Ovary (tissue), 9 donors: ENCODE results near the gene PRIMA1. TPM values are rescaled to one million over a fixed set of nuclear protein-coding genes. Genes with fewer than 3 reads are reported as not detected.

Source experiments
- DNase-seq, 5 donors: peaks; one replicate each; pipeline ENCODE4 v3.0.0-alpha.2; 2019 to 2020
- H3K27ac ChIP-seq, 2 donors: fragments of 200-600 bp; one replicate each; pipeline versions ENCODE4 v1.5.1 to v1.8.0; 2019 to 2022
- H3K27me3 ChIP-seq: fragments of 200-600 bp; one replicate; pipeline ENCODE4 v1.8.0; 2022
- H3K36me3 ChIP-seq: fragments of 200-600 bp; sonication (generic); one replicate; pipeline ENCODE4 v1.5.1; 2019
- H3K4me1 ChIP-seq: one replicate; pipeline ENCODE4 v1.8.1; 2013; ENCODE audit warnings: mild to moderate bottlenecking, moderate library complexity; ENCODE audit not compliant: insufficient read depth
- H3K4me3 ChIP-seq: fragments of 200-600 bp; sonication (generic); one replicate; pipeline ENCODE4 v1.5.1; 2017
- H3K9me3 ChIP-seq, 2 donors: fragments of 200-600 bp in 1 of 2; sonication (generic) in 1 of 2; one replicate each; pipeline versions ENCODE4 v1.5.1 to v1.8.1; 2013 to 2019; ENCODE audit warnings: mild to moderate bottlenecking in 1 of 2, moderate library complexity in 1 of 2
- EP300 ChIP-seq: sonication (generic); formaldehyde crosslinking; IDR thresholded peaks from one replicate; pipeline ENCODE4 v1.6.1; 2017; ENCODE audit warnings: antibody characterized with exemption
- POLR2A ChIP-seq: fragments of 450-650 bp; IDR thresholded peaks from one replicate; pipeline ENCODE4 v1.6.1; 2017; ENCODE audit warnings: antibody characterized with exemption, mild to moderate bottlenecking, moderate library complexity
- whole genome bisulfite sequencing, 3 donors: extraction: QIAGEN DNeasy Blood & Tissue Kit in 1 of 3; methylation state at CpG; one replicate each; pipeline versions ENCODE4 v1.1.5 to v1.1.7; 2013 to 2017; 5-methylcytosine and 5-hydroxymethylcytosine counted together
- intact Hi-C, 4 donors: fragments of 100-400 bp; cut with DNase I; formaldehyde crosslinking; loops; one replicate each; pipeline versions ENCODE4 v1.11.0 to v1.15.1; 2022 to 2023
- polyA plus RNA-seq, 2 donors: library from polyadenylated mRNA; stranded (reverse); fragments of 200-250 nt in 1 of 2; fragments of 350-450 nt in 1 of 2; fragmentation: Illumina TruSeq in 1 of 2; extraction: RNeasy Lipid Tissue Mini Kit (QIAGEN cat#74804) in 1 of 2; gene quantifications; one replicate each; pipeline ENCODE4 v1.2.3, GENCODE V29; 2013 to 2014
- total RNA-seq, 7 donors: library from RNA; depleted of rRNA in 2 of 7; stranded (reverse); fragments of >200 nt in 2 of 7; fragmentation: NEBNext Ultra II Directional in 3 of 7; extraction: Animal tissue kit (Norgen Biotek cat#: 25700) in 3 of 7; gene quantifications; one replicate each; pipeline versions ENCODE4 v1.1.0 to v1.2.4, GENCODE V29; 2016 to 2023
- TF ChIP-seq, protein P1 (sequence below), 3 donors: fragments of 450-650 bp in 2 of 3; fragments of 200-600 bp in 1 of 3; IDR thresholded peaks; one replicate each; pipeline versions ENCODE4 v1.5.1 to v1.8.0; 2016 to 2022; ENCODE audit warnings: antibody characterized with exemption in 3 of 3, mild to moderate bottlenecking in 1 of 3
- donor health status: DM: no; HTN: no; CAD: no; lungs with moderate emphysema.
- donor health status: DM: no; HTN: no; CAD: no.
- donor health status: Bipolar disorder and iron deficiency.
- donor health status: DM: yes; HTN: yes; CAD: no.
- donor health status: DM: no; HTN: no; CAD: no.
- donor health status: DM: yes; HTN: yes; CAD: no.

The PRIMA1 gene
- total and polyA plus RNA-seq, 9 donors: 2.3 to 11.5 (median 4.2) TPM

DNA sequence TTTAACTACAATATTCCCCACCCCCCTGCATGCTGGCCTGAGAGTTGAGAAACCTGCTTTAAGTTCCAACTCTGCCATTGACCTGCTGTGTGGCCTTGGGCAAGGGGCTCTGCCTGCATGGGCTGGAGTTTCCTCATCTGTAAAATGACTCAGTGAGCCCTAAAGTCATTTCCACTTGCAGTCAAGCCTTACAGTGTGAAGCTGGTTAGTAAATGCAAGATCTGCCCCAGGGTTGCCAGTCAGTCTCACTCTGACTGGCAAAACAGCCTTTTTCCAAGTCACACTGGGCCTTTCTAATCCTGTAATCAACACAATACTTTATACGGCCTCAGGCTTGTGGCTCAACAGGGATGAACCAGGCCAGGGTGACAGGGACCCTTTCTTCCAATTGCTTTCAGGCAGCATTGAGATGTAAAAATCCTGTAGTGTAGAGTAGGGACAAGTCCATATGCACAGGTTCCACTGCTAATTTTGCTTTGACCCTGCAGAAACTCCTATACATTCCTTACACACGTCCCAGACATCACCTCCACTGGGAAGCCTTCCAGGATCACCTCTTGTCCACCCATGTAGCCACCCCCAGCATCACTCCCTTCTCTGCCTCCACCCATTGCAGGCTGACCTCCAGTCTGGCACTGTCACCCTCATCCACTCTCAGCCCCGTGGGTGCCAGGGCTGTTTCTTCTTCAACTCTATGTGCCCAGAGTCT is 42.6 kb upstream of the PRIMA1 start:
- TF ChIP-seq, protein P1, sequence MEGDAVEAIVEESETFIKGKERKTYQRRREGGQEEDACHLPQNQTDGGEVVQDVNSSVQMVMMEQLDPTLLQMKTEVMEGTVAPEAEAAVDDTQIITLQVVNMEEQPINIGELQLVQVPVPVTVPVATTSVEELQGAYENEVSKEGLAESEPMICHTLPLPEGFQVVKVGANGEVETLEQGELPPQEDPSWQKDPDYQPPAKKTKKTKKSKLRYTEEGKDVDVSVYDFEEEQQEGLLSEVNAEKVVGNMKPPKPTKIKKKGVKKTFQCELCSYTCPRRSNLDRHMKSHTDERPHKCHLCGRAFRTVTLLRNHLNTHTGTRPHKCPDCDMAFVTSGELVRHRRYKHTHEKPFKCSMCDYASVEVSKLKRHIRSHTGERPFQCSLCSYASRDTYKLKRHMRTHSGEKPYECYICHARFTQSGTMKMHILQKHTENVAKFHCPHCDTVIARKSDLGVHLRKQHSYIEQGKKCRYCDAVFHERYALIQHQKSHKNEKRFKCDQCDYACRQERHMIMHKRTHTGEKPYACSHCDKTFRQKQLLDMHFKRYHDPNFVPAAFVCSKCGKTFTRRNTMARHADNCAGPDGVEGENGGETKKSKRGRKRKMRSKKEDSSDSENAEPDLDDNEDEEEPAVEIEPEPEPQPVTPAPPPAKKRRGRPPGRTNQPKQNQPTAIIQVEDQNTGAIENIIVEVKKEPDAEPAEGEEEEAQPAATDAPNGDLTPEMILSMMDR (IDR thresholded peaks at IDR 0.05): no peak
- TF ChIP-seq EP300 (no peak), POLR2A (no peak)
- DNase-seq: no peak
- H3K9me3 ChIP-seq: no peaks in the 10 kb centered on the region
- no peaks in the 10 kb centered on the region for H3K4me1 ChIP-seq
- 66 to 83% (median 75%) methylated on average over 3 of the region's 3 CpGs for WGBS, 3 donors
- no peak overlapping the region for H3K4me3 ChIP-seq
- intact Hi-C loops: no loop called here
- H3K27ac ChIP-seq: no peak overlapping the region
- no peaks in the 10 kb centered on the region for H3K27me3 ChIP-seq
- H3K36me3 ChIP-seq: no peaks in the 10 kb centered on the region

DNA sequence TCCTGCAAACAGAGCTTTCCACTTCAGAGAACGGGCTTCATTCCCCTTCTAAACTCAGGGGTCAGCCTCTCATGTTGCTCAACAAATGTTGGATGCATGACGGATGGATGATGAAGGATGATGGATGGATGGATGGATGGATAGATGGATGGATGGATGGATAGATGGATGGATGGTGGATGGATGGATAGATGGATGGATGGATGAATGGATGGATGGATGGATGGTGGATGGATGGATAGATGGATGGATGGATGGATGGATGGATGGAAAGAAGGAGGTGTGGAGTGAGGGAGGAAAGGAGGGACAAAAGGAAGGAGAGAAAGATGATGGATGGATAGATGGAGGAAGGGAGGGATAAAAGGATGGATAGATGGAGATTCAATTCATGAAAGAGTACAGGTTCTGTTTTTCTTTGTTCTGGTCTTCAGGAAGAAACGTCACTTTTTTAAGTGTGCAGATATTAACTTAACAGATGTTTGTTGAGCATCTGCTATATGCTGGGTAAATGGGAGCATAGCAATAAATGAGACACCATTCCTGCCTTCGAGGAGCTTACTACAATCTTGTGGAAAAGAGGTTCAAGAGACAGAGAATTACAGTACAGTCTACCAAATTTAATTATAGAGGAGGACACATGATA is 41.7 kb upstream of the PRIMA1 start:
- Histone ChIP-seq H3K4me3 (no peak overlapping the region), H3K27ac (no peak overlapping the region), H3K36me3 (no peaks in the 10 kb centered on the region), H3K4me1 (no peaks in the 10 kb centered on the region), H3K9me3 (no peaks in the 10 kb centered on the region), H3K27me3 (no peaks in the 10 kb centered on the region)
- 81 to 90% (median 85%) methylated on average over 4 of the region's 4 CpGs for WGBS, 3 donors
- intact Hi-C loops: no loop called here
- TF ChIP-seq EP300 (no peak), POLR2A (no peak)
- TF ChIP-seq, protein P1 (IDR thresholded peaks at IDR 0.05): no peak
- no peak for DNase-seq

DNA sequence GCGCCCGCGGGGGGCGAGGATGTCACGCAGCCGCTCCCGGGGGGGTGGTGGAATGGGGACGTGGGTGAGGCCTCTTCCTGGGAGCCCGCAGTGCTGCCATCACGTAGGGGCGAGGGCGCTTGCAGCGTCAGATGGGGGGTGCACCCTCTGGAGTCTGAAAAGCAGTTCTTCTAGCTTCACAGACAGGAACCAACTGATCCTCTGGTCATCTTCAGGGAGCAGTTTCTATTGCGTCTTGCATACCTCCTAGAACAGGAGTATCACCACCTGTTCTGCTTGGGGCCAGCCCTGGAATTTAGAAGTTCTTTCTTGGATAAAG is 36.9 kb upstream of the PRIMA1 start:
- Histone ChIP-seq H3K36me3 (no peaks in the 10 kb centered on the region), H3K4me1 (no peaks in the 10 kb centered on the region), H3K27me3 (no peaks in the 10 kb centered on the region), H3K9me3 (no peaks in the 10 kb centered on the region), H3K4me3 (no peak overlapping the region), H3K27ac (no peak overlapping the region)
- intact Hi-C loops: no loop called here
- 30 to 54% (median 32%) methylated on average over 2 to 14 of the region's 14 CpGs for WGBS, 3 donors
- no peak for DNase-seq
- TF ChIP-seq EP300 (no peak), POLR2A (no peak)
- TF ChIP-seq, protein P1 (IDR thresholded peaks at IDR 0.05): no peak

DNA sequence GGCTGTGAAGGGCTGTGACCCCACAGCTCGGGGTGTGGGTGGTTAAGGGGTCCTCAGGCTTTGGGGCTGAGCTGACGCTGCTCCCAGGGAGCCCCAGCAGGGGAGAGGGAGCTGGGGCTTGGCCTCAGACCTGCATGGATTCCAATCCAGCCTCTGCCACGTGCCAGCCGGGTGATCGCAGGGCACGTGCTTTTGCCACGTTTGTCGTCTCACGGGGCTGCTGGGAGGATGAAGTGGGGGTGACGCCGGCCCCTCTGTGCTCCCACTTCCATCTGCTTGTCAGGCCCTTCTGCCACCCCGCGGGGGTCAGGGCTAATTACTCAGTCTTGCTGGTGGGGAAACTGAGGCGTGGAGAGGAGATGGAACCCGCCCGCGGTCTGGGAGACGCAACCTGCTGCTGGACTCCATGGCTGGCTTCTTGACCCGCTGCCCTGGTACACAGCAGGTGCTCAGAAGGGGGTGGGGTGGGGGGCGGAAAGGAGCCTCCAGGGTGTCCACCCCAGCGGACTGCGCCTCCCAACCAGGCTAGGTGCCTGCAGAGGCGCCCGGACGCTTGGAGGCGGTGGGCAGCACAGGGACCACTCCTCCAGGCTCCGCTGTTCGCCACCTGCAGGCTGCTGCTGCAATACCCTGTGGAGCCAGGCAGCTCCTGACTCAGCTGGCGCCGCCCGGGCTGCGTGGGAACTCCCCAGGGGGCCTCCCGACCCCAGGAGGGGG is 36.4 kb upstream of the PRIMA1 start:
- no peaks in the 10 kb centered on the region for H3K27me3 ChIP-seq
- no peak overlapping the region for H3K4me3 ChIP-seq
- intact Hi-C loops: no loop called here
- no peak for TF ChIP-seq EP300
- H3K4me1 ChIP-seq: no peaks in the 10 kb centered on the region
- no peak for DNase-seq
- H3K9me3 ChIP-seq: no peaks in the 10 kb centered on the region
- no peak overlapping the region for H3K27ac ChIP-seq
- H3K36me3 ChIP-seq: no peaks in the 10 kb centered on the region
- 57 to 87% (median 61%) methylated on average over 19 to 33 of the region's 33 CpGs for WGBS, 3 donors

DNA sequence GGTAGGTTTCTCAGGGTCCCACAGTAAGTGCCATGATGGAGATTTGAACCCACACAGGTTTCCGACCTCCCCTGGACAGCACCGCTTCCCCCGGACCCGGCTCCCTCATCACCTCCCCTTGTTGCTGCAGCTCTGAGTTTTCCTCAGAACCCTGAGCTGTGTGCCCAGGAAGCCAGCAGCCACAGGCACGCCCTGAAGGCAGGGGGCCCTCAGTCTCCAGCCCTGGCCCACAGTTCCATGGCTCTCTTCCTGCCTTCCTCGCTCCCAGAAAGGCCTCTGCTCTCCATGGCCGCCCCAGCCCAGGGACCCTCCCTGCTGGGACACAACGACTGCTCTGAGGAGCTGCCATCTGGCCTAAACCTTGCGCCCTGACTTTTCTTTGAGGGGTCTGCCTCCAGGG is 35.8 kb upstream of the PRIMA1 start:
- intact Hi-C loops: no loop called here

More for the DNA sequence above, 35.8 kb upstream of the PRIMA1 start:
- no peaks in the 10 kb centered on the region for H3K4me1 ChIP-seq
- no peaks in the 10 kb centered on the region for H3K9me3 ChIP-seq
- H3K27me3 ChIP-seq: no peaks in the 10 kb centered on the region
- no peak overlapping the region for H3K4me3 ChIP-seq
- DNase-seq: no peak
- no peaks in the 10 kb centered on the region for H3K36me3 ChIP-seq
- WGBS, 3 donors: 66 to 68% (median 67%) methylated on average over 9 of the region's 9 CpGs
- no peak overlapping the region for H3K27ac ChIP-seq
- TF ChIP-seq, protein P1 (IDR thresholded peaks at IDR 0.05): no peak
- TF ChIP-seq POLR2A (no peak), EP300 (no peak)
